Amniotic epithelial cell (primary cell): ENCODE data around the gene AKNA.
A peak's percentile ranks its signal among the peaks of the same experiment; 100 is the strongest.

ENCODE experiments used
- DNase-seq: peaks from one replicate; pipeline ENCODE4 v3.0.0-alpha.2; 2010; ENCODE audit warnings: low read depth

The AKNA gene

DNA sequence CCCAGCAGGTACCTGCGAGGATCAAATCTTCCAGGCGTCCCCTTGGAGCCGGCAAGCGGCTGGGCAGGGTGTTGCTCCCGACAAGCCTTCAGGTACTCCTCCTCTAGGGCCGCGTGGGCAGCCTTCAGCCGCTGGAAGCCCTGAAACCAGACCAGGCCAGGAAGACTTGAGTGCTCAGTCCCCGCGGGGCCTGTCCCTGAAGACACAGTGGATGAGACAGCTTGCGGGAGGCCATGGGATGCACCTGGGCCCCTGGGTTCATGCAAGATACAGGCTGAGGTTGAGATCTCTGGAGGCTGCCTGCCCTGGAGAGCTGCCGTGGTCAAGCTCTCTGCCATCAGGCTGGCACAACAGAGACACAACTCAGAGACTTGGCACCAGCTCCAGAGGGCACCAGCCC, 25.4 kb downstream of the AKNA start:
- DNase-seq, result no peak

DNA sequence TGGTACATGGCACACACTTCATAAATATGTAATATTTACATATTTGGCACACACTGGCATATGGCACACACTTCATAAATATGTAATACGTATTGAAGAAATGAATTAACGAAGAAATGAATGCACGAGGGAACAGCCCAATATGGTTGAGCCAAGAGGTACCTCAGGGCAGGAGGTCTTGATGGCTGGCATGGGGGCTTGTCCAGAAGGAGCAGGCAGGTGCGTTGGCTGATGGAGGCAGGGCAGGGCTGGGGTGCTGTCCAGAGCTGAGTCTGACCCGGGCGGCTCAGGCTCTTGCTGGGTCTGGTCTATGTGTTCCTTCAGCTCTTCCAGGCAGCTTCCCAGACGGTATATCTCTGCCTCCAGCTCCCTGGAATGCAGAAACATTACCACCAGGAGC, 26.2 kb downstream of the AKNA start:
- DNase-seq, result no peak

DNA sequence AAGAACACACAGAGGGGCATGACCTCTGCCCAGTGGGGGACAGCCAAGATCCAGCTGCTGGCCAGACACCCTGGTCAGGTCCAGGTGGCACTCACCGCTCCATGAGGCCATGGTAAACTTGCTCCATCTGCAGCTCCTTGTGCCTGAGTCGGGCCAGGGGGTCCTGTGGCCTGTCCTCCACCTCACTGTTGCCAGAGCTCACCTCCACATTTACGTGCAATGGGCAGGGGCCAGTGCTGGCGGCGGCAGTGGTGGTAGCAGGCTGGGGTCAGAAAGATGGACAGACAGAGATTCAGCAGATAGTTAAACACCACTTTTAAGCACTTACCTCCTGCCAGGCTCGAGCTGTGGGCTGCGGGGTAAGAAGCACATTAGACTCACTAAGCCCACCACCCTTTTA, 28.0 kb downstream of the AKNA start:
- no peak for DNase-seq

DNA sequence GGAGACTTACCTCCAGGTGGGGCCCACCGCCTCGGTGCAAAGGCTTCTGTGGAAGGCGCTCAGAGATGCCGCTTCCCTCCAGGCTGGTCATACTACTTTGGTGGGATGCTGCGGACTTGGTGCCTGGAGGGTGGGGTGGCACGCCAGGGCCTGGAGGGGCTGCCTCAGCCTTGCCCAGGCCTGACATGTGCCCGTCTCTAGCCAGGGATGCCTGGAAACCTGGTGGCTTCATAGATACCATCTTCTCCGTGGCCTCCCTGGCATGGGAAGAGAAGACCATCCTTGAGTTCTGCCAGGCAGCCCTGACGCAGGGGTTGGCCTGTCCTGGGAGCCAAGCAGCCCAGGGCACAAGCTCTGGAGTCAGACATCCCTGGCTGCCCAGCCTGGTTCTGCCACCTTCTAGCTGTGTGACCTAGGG, 29.9 kb downstream of the AKNA start:
- DNase-seq, result no peak

DNA sequence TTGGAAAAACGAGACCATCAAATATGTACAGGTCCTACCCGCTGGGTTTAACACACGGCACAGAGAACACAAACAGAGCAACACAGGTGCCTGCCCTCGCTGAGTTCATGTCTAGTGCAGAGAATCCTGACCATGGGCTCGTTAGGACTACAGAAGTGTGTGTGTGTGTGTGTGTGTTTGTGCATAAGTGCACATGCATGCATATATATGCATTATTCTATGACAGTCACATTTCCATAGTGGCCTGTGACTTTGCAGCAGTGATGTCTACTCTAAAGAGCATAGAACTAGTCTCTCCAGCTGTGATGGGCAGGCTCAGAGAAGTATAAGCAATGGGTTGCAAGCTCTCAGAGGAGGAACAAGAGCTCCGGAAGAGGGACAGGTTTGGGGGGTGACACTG, 30.4 kb downstream of the AKNA start:
- no peak for DNase-seq

DNA sequence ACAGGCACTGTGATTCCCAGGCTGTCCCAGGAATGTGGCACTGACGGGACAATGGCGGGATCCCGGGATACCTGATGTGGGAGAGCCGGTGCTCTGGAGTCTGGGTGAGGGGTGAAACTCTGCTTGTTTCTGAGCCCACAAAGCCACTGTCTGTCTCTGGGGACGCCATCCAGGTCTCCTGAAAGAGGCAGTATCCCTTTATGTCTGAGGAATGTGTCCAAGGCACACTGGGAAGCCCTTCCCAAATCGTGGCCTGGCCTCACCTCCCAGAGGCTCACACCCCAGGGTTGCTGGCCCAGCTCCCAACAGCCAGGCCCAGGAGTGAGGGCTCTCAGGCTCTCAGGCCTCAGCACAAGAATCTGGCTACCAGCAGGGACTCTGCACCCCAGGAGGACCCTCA, 31.0 kb downstream of the AKNA start:
- no peak for DNase-seq

- DNase-seq, result no peak
These were observed 32.0 kb downstream of the AKNA start for GRCh38 chr9:114355821-114356220.

DNA sequence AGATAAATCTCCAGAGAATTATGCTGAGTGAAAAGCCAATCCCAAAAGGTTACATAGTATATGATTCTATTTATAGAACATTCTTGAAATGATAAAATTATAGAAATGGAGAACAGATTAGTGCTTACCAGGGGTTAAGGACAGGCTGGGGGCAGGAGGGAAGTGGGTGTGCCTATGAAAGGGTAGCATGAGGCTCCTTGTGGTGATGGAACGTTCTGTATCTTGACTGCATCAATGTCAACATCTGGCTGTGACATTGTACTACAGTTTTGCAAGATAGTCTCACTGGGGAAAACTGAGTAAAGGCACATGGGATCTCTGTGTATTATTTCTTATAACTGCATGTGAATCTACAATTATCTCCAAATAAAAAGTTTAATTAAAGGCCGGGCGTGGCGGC, 35.9 kb downstream of the AKNA start:
- no peak for DNase-seq

- no peak for DNase-seq
These were observed 37.0 kb downstream of the AKNA start for GRCh38 chr9:114350636-114351401.

DNA sequence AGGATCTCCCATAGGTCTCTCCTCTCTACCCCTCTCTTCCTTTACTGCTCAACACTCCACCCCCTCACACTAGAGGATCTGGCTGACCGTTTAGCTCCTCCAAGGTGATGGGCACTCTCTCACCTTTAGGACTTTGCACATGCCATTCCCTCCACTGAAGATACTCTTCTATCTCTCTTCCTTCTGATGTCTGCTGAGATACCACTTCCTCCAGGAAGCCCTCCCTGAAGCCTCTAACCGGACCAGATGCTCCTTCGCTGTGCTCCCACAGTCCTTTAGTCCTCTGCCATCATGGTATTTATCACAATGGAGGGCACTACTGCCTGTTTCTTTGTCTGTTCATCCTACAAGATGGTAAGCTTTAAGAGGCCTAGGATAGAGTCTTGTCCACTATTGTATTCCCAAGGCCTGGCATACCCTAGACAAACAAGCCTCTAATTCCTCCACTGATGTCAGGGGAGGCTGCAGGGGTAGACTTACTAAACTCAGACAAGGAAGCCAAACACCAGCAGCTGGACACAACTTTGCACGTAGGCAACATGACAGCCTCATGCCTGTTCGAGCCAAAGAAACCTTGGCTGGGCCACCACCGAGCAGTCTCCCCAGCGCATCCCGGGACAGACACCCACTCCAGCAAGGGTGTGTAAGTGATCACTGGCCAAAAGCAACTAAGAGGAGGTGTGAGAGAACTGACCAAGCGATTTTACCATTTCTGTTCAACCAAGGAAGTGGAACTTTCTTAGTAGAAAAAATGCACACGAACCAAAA, 37.9 kb downstream of the AKNA start:
- DNase-seq, result no peak

- DNase-seq, result peak; percentile 100
These were observed 38.8 kb downstream of the AKNA start for GRCh38 chr9:114348906-114349482.

GRCh38 chr9:114348261-114348905, 39.4 kb downstream of the AKNA start:
- DNase-seq, result no peak

GRCh38 chr9:114347675-114348074, 40.1 kb downstream of the AKNA start:
- no peak for DNase-seq

DNA sequence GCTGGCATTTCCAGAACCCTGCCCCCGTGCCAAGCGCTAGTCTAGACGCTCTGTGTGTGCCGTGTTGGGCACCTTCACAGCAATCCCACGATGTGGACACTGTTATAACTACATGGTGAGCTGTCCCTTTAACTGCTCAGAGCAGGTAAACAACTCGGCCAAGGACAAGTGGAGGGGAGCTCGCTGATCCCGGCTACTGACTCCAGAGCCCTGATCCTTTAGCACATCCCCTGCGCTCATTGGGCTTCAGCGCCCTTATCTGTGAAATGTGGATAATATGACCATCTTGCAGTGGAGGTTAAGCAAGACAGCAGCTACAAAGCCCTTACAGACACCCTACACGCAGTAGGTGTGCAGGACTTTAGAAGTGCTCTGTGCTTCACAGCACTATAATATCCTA, 41.6 kb downstream of the AKNA start:
- no peak for DNase-seq

DNA sequence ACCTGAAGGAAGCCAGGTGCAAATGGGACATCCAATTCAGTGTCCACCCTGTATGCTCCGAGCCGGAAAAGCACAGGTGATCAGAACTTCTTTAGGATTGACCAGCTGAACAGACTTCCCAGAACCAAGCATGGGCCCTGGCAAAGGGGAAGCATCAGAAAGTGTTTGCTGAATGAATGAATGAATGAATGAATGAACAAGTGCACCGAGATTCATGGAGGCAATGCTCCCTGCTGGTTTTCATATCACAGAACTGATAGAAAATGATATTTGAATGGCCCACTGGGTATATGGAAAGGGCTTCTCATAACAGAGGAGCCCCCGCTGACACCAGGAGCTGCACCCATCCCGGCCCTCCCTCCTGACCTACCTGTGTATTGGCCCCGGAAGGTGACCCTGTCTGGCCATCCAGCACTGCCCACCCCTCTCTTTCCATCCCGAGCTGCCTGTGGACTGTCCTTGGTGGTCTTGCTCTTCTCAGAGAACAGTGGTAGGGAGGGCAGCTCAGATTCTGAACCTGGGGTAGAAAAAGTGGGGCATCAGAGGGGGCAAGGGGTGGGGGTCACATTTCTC, 42.2 kb downstream of the AKNA start:
- no peak for DNase-seq

DNA sequence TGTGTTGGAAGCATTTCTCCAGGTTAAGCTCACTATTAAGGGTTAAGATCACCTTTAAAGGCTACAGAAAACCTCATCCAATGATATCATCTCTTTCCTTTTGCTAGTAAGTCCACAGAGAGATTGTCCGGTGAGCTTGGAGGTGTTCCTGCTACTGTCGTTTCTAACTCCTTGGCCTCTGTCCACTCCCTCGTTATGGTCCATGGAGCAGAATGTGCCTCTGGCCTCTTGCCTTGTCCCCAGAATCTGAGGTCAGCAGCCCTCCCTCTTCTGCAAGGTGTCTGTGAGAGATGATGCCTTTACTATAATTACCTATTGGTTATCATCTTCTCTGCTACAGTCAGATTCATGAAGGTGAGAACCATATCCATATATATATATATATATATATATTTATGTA, 43.1 kb downstream of the AKNA start:
- no peak for DNase-seq

DNA sequence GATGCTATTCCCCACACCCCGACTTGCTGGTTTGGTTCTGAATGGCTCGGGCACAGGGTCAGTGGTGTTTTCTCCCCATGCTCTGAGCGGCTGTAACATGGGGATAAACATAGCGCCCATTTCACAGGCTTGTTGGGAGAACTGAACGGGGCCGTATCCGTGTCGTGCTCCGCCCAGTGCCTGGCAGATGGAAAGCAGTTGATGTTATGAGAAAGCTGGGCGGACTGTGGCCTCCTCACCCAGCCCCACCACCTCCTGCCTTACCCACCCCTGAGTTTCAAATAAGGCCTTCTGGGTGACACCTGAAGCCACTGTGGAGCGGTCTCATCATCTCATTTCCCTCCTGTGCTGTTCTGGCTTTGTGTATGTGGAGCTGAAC, 43.6 kb downstream of the AKNA start:
- DNase-seq, result no peak

DNA sequence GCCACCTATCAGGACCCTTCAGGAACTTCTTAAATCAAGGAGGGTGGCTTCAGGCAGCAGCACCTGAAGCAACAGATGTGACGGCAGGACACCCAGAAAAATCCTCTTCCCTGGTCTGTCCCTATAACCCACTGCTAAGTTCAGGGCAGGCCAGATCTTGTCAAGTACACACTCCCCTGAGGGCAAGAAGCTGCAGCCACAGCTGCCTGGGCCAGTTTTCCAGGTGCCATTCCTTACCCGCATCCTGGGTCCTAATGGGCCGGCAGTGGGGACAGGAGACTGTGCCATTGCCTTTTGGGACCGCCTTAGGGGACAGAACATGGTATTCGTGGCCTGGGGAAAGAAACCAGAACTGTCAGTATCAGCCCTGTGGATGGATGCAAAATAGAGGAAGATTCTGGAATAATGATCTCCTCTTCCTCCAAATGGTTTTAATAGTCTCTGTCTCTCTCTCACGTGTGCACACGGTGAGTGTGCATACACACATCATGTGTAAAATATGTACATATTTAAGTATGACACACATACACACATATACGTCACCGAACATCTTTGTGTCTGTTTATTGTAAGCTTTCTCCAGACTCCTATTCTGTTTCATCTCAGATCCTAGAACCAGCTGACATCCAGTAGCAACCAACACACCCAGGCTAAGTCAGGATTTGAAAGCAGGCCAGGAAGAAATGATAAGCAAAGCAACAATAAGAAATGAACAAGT, 44.2 kb downstream of the AKNA start:
- peak; percentile 74 for DNase-seq

GRCh38 chr9:114342755-114343440, 44.9 kb downstream of the AKNA start:
- no peak for DNase-seq

DNA sequence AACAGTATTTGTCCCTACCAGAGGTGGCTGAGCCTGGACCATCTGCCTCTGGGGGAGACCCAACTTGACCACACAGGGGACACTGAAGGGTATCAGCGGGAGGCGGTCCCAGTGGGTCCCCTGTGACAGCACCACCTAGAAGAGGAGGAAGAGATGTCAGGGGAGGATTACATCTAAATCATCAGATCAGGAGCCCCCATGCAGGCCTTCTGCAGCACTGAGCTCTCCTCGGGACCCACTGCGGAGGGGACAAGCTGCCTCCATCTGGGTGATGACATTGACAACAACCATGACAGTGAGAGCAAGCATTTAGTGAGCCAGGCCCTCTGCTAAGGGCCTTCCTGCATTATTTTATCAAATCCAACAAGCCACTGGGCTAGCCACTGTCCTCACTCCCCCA, 45.8 kb downstream of the AKNA start:
- no peak for DNase-seq

DNA sequence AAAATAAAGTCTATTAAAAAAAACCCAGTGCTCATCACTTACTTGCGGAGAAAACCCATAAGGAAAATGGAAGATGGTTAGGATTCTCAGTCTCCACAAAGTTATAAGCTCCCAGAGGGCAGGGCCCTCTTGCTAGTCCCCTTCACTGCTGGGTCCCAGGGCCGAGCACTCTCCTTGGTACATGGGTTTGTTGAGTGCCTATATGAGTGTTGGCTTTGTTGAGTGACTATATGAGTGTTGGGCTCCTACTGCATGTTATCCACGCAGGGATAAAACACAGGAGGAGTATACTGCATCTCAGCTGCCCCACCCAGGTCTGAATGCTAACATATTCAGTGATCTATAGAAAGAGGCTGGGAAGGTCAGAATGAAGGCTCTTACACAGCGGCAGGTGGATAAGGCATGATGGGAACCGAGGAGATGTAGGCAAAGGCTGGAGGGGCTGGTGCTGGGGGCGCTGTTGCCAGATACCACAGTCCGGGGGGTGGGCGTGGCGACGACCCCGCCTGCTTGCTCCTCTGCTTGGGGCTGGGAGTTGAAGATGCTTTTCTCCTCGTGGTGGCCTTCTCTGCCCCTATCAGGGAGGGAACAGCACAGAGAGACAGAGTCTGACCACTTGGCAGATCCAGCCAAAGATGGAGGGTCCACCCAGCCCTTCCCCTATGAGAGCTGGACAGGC, 46.5 kb downstream of the AKNA start:
- DNase-seq, result no peak
